GM12892 (cell line): ENCODE results near the gene SETD3.

Experiments used
- DNase-seq: peaks from one replicate; pipeline ENCODE4 v3.0.0; 2011; ENCODE audit not compliant: insufficient read length
- FAIRE-seq: peaks from 2 replicates; lab custom pipeline; 2011; peaks lifted over from hg19 to GRCh38; lab: Jason Lieb, UNC
- POLR2A ChIP-seq: IDR thresholded peaks from 2 replicates; pipeline ENCODE4 v1.6.1; 2011; ENCODE audit warnings: low read depth, low read length, control low read depth
- POLR2AphosphoS5 ChIP-seq: IDR thresholded peaks from 2 replicates; pipeline ENCODE4 v1.6.1; 2011; ENCODE audit warnings: low read depth, low read length, control low read depth
- TAF1 ChIP-seq: IDR thresholded peaks from 2 replicates; pipeline ENCODE4 v1.6.1; 2011; ENCODE audit warnings: low read depth, mild to moderate bottlenecking, control low read depth, low read length, borderline replicate concordance

Gene SETD3

DNA sequence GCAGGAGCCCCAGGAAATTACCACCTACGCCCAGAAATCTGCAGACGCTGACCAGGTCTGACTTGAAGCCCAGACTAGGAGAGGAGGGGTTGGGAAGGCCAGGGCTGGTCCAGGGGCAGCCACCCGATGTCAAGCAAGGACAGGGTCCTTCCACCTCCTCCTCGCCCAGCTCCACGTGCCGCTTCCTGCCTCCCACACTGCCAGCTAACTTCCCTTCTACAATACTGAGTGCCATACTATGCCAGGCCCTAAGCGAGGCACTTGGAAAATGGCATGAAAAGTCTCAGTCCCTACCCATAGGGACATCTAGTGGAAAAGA lies 71.7 kb downstream of the SETD3 start:
- FAIRE-seq (no peak), DNase-seq (no peak)
- TF ChIP-seq POLR2AphosphoS5 (no peak), TAF1 (no peak), POLR2A (no peak)

DNA sequence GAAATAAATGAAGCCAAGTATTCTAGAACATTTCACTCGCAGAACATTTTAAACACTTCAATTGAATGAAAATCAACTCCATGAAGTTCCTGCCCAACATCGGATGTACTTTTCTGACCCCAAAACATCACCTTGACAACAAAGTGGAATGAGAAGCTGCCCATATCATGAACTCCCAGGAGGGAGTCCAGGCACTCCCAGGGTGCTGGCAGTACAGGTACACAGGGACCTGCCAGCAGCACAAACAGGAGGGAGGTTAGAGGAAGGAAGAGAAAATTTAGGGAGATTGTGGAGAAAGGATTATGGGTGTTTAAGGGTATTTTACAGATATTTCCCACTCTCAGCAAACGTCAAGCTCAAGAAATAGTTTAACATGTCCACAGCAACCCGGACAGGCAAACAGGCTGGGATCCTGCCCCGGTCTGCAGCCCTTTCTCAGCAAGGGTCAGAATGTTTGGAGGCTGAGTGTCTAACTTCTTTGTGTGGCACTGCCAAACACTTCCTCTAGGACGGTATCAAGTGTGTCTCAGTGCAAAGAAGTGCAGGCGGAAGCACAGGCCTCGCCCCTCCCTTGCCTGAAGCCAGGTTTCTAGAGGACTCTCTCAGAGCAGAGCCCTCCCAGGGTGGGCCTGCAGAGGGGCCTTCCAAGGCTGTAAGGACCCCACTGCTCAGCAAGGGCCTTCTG lies 72.2 kb downstream of the SETD3 start:
- TF ChIP-seq POLR2AphosphoS5: no peak
- no peak for TF ChIP-seq TAF1
- TF ChIP-seq POLR2A: no peak
- no peak for FAIRE-seq

DNA sequence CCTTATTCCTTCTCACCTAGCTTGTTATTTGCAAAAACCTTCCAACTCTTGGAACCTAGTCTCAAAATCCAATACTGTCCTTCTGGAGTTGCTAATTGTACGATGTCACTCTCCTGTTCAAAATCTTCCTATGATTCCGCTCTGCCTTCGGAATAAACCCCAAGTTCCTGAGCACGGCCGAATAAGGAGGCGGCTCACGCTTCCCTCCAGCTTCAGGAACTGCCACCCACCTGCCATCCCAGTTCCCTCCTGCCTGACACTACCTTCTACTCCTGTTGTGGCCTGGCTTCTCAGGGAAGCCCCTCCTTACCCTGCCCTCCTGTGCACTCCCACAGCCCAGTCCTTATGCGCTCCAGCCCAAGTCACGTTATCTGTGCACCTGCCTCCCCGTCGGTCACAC lies 73.2 kb downstream of the SETD3 start:
- DNase-seq (no peak), FAIRE-seq (no peak)
- TF ChIP-seq TAF1: no peak

More for the DNA sequence above, 72.2 kb downstream of the SETD3 start:
- DNase-seq: no peak

DNA sequence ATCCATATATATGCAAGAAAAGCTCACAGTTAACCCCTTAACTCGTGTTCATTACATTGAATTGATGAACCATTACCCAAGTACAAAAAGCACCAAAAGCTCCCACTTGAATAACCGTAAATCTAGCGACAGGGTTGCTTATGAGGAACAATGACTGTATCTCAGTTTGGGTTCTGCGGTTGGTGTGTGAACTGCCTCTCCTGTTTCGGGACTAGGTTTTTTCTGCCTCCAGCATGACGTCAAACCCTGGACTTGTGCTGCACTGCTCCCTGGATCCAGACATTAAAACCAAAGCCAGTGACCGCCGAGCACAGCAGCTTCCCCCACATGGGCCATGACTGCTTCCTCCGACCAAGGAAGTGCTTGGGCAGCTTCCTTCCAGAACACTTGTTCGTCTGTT lies 77.7 kb downstream of the SETD3 start:
- TF ChIP-seq POLR2A (no peak), TAF1 (no peak), POLR2AphosphoS5 (no peak)
- DNase-seq (no peak), FAIRE-seq (no peak)

DNA sequence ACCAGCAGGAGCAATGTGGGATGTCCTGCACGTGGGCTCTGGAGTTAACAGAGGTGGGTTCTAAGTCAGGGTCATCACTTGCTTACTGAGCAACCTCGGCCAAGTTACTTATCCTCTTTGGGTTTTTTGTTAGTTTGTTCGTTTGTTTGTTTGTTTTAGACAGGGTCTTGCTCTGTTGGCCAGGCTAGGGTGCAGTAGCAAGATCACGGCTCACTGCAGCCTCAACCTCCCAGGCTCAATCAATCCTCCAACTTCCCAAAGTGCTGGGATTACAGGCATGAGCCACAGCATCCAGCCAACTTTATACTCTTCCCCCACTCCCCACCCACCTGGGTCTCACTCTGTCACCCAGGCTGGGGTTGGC lies 78.4 kb downstream of the SETD3 start:
- TF ChIP-seq POLR2A (no peak), TAF1 (no peak)
- FAIRE-seq: no peak

DNA sequence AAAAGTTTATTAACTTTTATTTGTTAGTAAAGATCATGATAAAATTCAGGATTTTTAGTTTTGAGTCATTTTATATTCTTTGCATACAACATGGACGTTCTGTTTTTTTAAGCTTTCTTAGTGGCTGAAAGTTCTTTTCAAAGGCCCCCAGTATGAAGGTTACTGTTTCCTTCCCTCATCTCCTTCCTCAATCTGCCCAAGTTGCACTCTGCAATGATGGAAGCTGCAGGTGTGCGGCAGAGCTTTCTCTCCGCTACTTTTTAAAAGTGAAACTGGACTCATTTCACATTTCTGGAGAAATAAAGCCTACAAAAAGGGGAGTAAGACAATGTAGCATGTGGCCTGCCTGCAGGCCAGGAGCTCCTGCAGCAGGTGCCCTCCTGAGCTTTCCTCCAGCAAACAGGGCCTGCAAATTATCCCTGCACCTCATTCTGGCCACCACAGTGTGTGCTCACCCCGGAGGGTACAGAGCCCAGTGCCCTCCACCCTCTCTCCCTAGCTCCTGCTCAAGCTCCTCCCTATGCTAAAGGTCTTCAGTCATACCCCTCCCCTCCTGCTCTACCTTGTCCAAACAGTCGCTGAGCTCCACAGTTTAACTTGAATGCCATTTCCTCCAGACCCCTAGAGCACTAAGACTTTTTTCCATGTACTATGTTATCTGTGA lies 78.9 kb downstream of the SETD3 start:
- FAIRE-seq: no peak
- no peak for DNase-seq
- no peak for TF ChIP-seq TAF1
- TF ChIP-seq POLR2AphosphoS5: no peak
- TF ChIP-seq POLR2A: no peak

More for the DNA sequence above, 78.4 kb downstream of the SETD3 start:
- DNase-seq: no peak

DNA sequence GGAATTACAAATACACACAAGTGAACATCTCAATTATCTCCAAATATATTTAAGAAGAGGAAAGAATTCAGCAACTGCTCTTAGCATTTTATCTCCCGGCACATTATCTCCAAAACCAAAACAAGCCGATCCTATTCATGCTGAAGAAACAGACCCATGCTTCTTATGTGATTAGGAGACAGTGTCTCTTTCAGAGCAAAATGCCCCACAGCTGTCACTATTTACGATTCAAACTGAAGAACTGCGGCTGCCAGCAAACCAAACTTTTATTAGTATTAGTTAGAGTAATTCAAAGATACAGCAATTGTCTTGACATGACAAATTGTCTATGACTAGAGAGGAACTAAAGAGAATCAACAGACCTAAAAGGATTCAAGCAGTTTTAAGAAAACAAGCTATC lies 79.4 kb downstream of the SETD3 start:
- DNase-seq: no peak
- TF ChIP-seq TAF1 (no peak), POLR2A (no peak), POLR2AphosphoS5 (no peak)
- no peak for FAIRE-seq

DNA sequence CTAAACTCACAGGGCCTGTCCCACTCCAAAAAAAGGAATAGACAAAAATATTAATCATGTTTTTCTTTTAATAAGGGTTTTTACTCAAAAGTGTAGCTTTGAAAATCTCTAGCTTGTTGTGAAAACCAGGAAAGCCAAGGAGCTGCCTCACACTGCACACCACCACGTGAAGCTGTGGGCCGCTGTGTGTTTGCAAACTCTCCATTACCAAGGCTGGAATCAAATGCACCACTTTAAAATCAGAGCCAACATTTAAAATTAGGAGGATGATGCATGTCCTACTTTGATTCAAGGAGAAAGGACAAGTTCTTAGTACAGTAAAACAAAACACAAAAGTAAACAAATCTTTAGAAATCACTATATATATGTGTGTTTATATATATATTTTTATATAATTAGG lies 83.0 kb downstream of the SETD3 start:
- TF ChIP-seq TAF1 (no peak), POLR2A (no peak), POLR2AphosphoS5 (no peak)
- DNase-seq (no peak), FAIRE-seq (no peak)

DNA sequence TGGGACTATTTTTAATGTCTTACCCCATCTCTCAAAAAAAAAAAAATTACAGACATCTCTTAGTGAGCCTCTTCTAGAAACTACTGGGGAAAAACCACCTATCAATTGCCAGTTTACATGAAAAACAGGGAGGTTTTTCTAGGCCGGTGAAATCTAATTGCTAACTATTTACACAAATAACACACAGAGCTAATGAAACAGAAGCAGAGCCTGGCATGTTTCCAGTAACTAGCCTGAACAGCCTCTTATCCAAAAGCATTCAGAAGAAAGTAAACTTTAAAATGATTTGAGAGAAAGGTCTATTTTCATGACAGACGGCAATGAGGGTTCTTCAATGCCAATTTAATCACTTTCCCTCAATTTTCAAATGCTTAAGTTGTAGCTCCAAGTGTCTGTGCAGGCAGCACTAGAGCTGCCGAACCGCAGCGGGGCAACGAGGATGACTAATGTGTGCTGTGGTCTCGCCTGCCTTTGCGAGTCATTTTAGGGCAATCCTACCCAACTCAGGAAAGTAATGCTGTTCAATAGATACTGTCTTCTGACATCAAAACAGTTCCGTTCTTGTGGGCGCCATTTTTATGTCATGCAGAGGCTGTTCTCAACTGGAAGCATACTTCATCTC lies 84.6 kb downstream of the SETD3 start:
- FAIRE-seq (no peak), DNase-seq (no peak)
- TF ChIP-seq TAF1 (no peak), POLR2A (no peak), POLR2AphosphoS5 (no peak)

DNA sequence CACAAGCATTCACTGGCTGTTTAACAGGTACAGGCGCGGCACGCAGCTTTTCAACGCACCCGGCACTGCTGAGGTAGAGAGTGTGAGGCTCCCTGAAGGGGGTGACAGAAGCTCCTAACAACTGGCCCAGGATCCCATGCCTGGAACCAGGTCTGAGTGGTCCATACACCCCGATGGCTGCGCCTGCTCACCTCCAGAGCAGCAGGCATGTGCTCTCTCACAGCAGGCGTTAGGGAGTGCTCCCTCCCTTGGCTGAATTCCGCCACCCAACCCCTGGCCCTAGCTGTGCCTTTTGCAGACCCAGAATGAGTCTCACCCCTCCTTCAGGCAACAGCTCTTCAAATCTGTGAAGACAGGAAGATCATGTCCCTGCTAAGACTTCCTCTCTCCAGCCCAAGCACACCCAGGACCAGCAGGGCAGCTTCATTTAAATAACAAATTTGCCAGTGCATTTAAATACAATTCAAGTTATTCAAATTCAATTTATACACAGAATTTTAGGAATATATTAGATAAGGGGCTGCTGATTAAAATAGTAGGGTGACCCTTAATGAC lies 86.0 kb downstream of the SETD3 start:
- DNase-seq (no peak), FAIRE-seq (no peak)
- TF ChIP-seq TAF1: no peak
- no peak for TF ChIP-seq POLR2AphosphoS5
- TF ChIP-seq POLR2A: no peak

DNA sequence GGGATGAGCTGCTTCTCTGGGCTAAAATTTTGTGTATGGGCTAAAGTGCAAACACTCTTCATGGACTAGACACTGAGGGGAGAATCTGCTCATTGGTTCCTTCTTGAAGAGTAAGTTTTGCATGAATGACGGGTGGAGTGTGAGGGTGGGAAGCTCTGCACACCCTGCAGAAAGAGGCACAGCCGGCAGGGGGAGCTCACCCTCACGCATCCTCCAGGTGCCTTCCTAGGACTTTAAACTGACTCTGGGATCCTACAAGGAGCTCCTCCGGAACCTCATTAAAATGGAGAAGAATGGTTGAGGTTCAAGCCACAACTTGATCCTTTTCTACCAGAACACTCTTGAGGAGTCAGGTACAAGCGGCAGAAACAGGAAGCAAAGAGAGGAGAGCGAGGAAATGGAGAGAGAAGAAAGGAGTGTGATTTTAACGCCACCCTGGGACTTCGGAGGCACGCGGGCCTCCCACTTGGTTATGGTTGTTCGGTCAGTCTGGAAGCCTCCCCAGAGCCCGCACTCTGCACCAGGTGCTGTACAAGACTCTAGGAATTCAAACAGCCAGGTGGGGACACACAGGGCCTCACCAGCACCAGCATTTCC lies 87.5 kb downstream of the SETD3 start:
- DNase-seq (no peak), FAIRE-seq (no peak)
- TF ChIP-seq TAF1: no peak
- no peak for TF ChIP-seq POLR2AphosphoS5
- no peak for TF ChIP-seq POLR2A

DNA sequence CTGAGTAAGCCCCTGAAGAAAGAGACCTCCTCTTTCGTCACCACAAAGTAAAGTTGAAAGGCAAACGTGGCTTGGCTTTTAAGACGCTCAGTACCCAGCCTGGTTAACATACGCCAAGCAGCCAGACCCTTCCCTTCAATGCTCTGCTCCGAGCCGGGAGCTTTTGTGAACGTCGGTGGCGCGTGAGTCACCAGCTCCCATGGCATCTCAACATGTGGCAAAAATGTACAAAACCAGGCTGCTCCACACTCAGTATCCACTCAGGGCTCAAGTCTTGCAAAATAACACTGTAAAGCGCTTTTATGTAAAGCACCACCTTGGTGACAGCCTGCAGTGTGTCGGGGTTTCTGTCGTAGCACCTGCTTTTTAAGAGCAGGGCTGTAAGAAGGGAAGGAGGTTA lies 89.0 kb downstream of the SETD3 start:
- no peak for DNase-seq
- no peak for FAIRE-seq
- TF ChIP-seq POLR2A (no peak), TAF1 (no peak), POLR2AphosphoS5 (no peak)
